Panc1 (cell line): Measurements from ENCODE around the gene DNER.
"Not testable (repeated sequence)": the region's sequence is repeated elsewhere in the genome, so short reads cannot be mapped to it uniquely, and the experiment has no call there.

Experiments used
- CTCF ChIP-seq: fragments of 450-650 bp; IDR thresholded peaks from 2 replicates; pipeline ENCODE4 v1.5.1; 2017; ENCODE audit warnings: mild to moderate bottlenecking
- POLR2AphosphoS5 ChIP-seq: IDR thresholded peaks from 2 replicates; pipeline ENCODE4 v1.6.1; 2012; ENCODE audit warnings: mild to moderate bottlenecking, low read depth, low read length, moderate library complexity
- REST ChIP-seq, 2 experiments: IDR thresholded peaks; 2 replicates each; pipeline ENCODE4 v1.6.1; 2011 to 2012; ENCODE audit warnings: low read depth in 2 of 2, control low read depth in 1 of 2, low read length in 1 of 2, mild to moderate bottlenecking in 1 of 2, moderate library complexity in 1 of 2; ENCODE audit not compliant: insufficient read depth in 1 of 2
- SIN3A ChIP-seq: IDR thresholded peaks from 2 replicates; pipeline ENCODE4 v1.6.1; 2012; ENCODE audit warnings: low read depth, mild to moderate bottlenecking, low read length, moderate library complexity, borderline replicate concordance; ENCODE audit not compliant: insufficient read depth

- TF ChIP-seq POLR2AphosphoS5; CTCF; REST (IDR thresholded peaks at IDR 0.05; ENCODE audit: insufficient read depth in 1 of 2, low read depth in 2 of 2, low read length in 1 of 2); SIN3A: not testable (repeated sequence)
Observed at GRCh38 chr2:229506699-229507098, 207.7 kb downstream of the DNER start.
